SH-SY5Y (cell line): ENCODE data around the gene PTPN4.

Experiments
- GATA2 ChIP-seq: IDR thresholded peaks from 2 replicates; pipeline ENCODE4 v1.6.1; 2011; ENCODE audit warnings: mild to moderate bottlenecking, low read depth, low read length
- GATA3 ChIP-seq: IDR thresholded peaks from 2 replicates; pipeline ENCODE4 v1.6.1; 2011; ENCODE audit warnings: low read depth, mild to moderate bottlenecking, low read length, moderate library complexity

The PTPN4 gene

DNA sequence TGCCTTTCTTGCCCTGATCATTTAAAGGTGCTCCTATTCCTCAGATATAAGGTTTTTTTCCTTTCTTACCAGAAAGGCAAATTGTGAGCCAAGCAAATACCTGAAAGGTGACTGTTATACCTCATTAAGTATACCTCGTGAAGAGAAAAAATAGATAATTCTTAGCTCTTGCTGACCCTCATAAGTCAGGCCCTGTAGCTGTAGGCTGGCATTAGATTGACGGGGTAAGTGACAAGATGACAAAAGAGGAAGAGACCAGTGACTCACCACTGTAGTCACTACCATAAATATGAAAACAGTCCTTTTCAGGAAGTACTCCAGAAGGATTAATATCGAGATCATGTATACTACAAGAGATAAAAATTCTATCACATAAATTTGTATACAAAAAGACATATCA, 104.6 kb downstream of the PTPN4 start:
- TF ChIP-seq GATA3: no peak
- no peak for TF ChIP-seq GATA2

GRCh38 chr2:119871725-119872124, 112.0 kb downstream of the PTPN4 start:
- TF ChIP-seq GATA3 (no peak), GATA2 (no peak)

- TF ChIP-seq GATA2: no peak
- TF ChIP-seq GATA3: no peak
These were observed 113.9 kb downstream of the PTPN4 start for GRCh38 chr2:119873350-119874315.

GRCh38 chr2:119879502-119879901, 119.8 kb downstream of the PTPN4 start:
- TF ChIP-seq GATA2: no peak
- TF ChIP-seq GATA3: no peak

- no peak for TF ChIP-seq GATA3
- no peak for TF ChIP-seq GATA2
These were observed 129.0 kb downstream of the PTPN4 start for GRCh38 chr2:119888680-119889079.

DNA sequence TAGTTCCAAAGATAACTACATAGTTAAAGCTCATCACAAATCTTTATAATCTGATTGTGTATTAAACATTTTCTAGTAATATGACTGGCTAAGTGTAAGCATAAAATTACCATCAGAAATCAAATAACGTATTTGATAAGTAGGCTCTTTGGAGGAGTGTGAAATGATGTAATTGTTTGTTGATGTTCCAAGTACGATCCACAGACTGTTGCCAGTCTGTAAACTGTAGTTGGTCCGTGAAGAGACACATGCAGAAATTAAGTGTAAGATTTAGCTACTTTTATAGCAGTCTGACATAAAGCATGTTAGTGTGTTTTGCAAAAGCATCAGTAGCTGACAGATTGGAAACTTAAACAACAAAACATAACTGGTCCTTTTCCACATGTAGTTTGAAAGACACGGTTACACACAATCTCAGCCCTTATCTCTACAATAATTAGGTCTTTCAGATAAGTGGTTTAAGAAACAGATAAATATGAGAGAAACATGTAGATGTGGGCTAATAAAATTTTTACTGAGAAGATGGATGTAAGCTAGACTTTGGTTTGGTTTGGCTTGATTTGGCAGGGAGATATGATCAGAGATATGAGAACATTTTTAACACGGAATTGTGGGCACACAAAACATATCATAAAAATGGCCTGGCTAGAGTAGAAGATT, 138.1 kb downstream of the PTPN4 start:
- TF ChIP-seq GATA3 (no peak), GATA2 (no peak)

- no peak for TF ChIP-seq GATA2
- TF ChIP-seq GATA3: no peak
These were observed 141.3 kb downstream of the PTPN4 start for GRCh38 chr2:119901013-119901412.

GRCh38 chr2:119910566-119910965, 150.8 kb downstream of the PTPN4 start:
- TF ChIP-seq GATA3 (no peak), GATA2 (no peak)

GRCh38 chr2:119914266-119914665, 154.5 kb downstream of the PTPN4 start:
- TF ChIP-seq GATA2 (no peak), GATA3 (no peak)

DNA sequence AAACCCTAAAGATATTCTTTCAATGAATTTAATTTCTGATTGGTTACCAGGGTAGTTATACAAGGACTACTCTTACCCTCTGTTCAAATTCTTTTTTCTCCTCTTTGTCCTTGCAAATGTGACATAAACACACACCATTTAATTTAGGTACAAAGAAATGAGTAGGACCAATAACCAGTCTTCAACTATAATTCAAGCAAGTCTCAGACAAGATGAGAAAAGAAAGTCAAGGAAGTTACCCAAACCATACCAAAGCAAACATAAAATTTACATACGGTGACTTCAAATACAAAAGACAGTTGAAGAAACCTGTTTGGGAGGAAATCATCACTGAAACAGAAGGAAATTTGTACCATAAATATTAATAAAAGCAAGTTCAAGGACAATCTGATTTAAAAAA, 162.1 kb downstream of the PTPN4 start:
- TF ChIP-seq GATA2: no peak
- no peak for TF ChIP-seq GATA3

- no peak for TF ChIP-seq GATA3
These were observed 163.0 kb downstream of the PTPN4 start for GRCh38 chr2:119922699-119923098.

GRCh38 chr2:119929537-119929936, 169.8 kb downstream of the PTPN4 start:
- TF ChIP-seq GATA2 (no peak), GATA3 (no peak)

DNA sequence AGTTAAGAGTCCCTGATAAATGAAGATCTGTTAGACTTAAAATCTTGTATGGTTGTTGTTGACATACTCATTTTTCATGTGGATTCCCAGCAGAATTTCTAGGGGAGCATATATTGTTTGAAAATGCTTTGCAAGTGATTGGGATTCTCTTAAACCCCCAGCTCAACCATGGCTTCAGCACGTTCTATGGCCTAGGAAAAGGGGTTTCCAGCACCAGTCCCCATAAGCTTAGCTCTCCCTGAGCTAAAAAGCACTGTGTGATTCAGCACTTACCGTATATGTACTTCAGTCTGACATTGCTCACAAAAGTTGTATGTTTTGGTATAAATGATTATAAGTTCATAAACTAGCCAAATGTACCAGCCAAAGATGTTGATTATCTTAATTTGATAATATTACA, 173.1 kb downstream of the PTPN4 start:
- TF ChIP-seq GATA2: no peak
- TF ChIP-seq GATA3: no peak

- no peak for TF ChIP-seq GATA2
- no peak for TF ChIP-seq GATA3
These were observed 174.6 kb downstream of the PTPN4 start for GRCh38 chr2:119934319-119934718.

DNA sequence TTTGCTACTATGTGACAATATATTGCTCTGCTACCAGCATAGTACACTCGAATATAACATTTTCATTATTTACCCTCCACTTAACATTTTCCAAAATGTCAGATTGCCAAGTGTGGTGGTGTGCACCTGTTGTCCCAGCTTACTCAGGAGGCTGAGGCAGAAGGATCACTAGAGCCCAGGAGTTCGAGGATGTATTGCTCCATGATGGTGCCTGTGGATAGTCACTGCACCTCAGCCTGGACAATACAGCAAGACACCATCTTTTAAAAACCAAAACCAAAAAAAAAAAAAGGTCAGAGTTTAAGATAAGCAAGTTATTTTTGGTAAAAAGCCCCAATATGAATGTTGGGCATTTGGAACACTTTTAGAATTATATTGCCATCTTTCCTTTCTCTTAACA, 178.0 kb downstream of the PTPN4 start:
- TF ChIP-seq GATA2 (no peak), GATA3 (no peak)
